BLaER1 (cell line): ENCODE data around the gene CRYZL1.

Experiments
- H3K27ac ChIP-seq: shearing (Covaris generic); formaldehyde crosslinking; 2 replicates; pipeline ENCODE4 v1.8.1; 2022
- H3K27me3 ChIP-seq: shearing (Covaris generic); formaldehyde crosslinking; 2 replicates; pipeline ENCODE4 v1.8.1; 2022
- H3K36me3 ChIP-seq: shearing (Covaris generic); formaldehyde crosslinking; 2 replicates; pipeline ENCODE4 v1.8.1; 2022
- H3K4me1 ChIP-seq: shearing (Covaris generic); formaldehyde crosslinking; 2 replicates; pipeline ENCODE4 v1.8.1; 2022
- H3K4me2 ChIP-seq: shearing (Covaris generic); formaldehyde crosslinking; 2 replicates; pipeline ENCODE4 v1.8.1; 2022
- H3K4me3 ChIP-seq: shearing (Covaris generic); formaldehyde crosslinking; 2 replicates; pipeline ENCODE4 v1.8.1; 2022
- H3K9ac ChIP-seq: shearing (Covaris generic); formaldehyde crosslinking; 2 replicates; pipeline ENCODE4 v1.8.1; 2022
- H3K9me3 ChIP-seq: shearing (Covaris generic); formaldehyde crosslinking; 2 replicates; pipeline ENCODE4 v1.8.1; 2022
- H4K20me1 ChIP-seq: shearing (Covaris generic); formaldehyde crosslinking; 2 replicates; pipeline ENCODE4 v1.8.1; 2022
- Cebpa-rat ChIP-seq: shearing (Covaris generic); IDR thresholded peaks from 2 replicates; pipeline ENCODE4 v1.8.1; 2022

CRYZL1 gene

DNA sequence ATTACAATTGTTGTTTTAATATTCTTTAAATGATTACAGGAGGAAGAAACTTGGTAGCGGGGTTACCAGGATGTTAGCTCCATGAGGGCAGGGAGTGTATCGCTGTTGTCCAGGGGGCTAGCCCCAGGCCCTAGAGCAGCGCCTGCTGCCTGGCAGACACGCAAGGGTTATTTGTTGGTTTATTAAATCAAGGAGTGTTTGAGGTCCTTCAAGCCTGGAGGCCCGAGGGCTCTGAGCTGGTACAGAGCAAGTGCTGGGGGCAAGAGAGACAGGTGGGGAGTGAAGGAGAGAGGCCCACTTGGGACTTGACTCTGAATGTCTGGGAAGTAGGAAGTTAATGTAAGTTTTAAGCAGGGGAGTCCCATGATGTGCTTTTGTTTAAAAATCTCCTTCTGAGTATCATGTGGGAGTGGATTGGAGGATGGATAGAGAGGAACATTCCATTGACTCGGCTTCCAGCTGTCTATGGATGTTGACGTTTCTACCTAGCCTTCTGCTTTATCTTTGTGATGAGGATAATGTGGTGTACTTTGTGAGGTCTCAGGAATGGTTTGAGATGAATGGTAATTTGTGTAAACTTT lies 9.5 kb upstream of the CRYZL1 start:
- Histone ChIP-seq H3K27ac (no peak overlapping the region), H3K4me3 (no peak overlapping the region), H3K27me3 (peaks cover under 1% of the 10 kb centered on the region; the same call in 1 of the 2 replicates), H3K9ac (no peak overlapping the region), H3K36me3 (no peaks in the 10 kb centered on the region), H3K4me2 (no peak overlapping the region), H3K9me3 (no peaks in the 10 kb centered on the region), H4K20me1 (peaks cover 36% of the 10 kb centered on the region), H3K4me1 (no peaks in the 10 kb centered on the region)
- TF ChIP-seq Cebpa-rat, result no peak

DNA sequence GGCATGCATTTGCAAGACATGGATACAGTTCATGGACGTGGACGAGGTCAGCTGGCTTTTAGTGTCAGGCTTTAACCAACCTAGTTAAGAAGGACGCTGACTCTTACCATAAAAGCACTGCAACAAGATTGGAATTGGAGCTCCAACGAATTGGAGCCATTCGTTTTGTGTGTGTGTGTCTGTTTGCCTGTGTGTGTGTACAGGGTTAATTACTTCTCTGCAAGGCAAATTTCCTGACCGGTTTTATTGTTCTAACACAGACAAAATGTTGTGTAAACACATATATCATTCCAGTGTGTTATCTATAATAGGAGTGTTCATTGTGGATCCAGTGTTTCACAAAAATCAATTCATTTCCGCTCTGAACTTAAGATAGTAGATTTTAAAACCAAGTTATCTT lies 8.7 kb upstream of the CRYZL1 start:
- Histone ChIP-seq H3K27ac (no peak overlapping the region), H3K9me3 (no peaks in the 10 kb centered on the region), H3K27me3 (peaks cover 8% of the 10 kb centered on the region; the same call in 1 of the 2 replicates), H3K4me1 (no peaks in the 10 kb centered on the region), H3K4me2 (no peak overlapping the region), H3K9ac (no peak overlapping the region), H3K36me3 (no peaks in the 10 kb centered on the region), H3K4me3 (no peak overlapping the region), H4K20me1 (peaks cover 44% of the 10 kb centered on the region)
- no peak for TF ChIP-seq Cebpa-rat

DNA sequence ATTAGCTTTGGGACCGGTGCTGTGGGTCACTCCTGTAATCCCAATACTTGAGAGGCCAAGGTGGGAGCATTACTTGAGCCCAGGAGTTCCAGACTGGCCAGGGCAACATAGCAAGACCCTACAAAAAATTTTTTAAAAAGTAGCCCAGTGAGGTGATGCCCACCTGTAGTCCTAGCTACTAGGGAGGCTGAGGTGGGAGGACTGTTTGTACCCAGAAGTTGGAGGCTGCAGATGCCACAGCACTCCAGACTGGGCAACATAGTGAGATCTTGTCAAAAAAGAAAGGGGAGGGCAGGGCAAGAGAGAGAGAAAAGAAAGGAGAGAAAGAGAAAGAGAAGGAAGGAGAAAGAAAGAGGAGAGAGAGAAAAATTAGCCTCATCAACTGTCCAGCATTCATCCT lies 7.0 kb upstream of the CRYZL1 start:
- TF ChIP-seq Cebpa-rat, result no peak
- H3K4me1 ChIP-seq, result peaks cover 5% of the 10 kb centered on the region

DNA sequence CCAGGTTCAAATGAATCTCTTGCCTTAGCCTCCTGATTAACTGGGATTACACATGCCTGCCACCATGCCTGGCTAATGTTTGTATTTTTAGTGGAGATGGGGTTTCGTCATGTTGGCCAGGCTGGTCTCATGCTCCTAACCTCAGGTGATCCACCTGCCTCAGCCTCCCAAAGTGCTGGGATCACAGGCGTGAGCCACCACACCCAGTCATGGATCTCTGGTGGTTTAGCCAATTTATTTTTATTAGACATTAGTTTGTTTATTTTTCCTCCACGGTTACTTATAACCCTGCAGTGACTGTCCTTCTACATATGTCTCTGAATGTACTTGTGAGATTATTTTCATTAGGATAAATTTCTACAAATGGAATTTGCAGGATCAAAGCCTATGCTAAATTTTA lies 6.0 kb upstream of the CRYZL1 start:
- no peak overlapping the region for H3K9ac ChIP-seq
- H3K4me1 ChIP-seq, result peaks cover 8% of the 10 kb centered on the region
- TF ChIP-seq Cebpa-rat, result no peak
- peaks cover 35% of the 10 kb centered on the region for H3K27me3 ChIP-seq
- H3K4me2 ChIP-seq, result no peak overlapping the region
- H3K9me3 ChIP-seq, result no peaks in the 10 kb centered on the region
- no peak overlapping the region for H3K4me3 ChIP-seq
- H3K36me3 ChIP-seq, result no peaks in the 10 kb centered on the region
- H4K20me1 ChIP-seq, result peaks cover 70% of the 10 kb centered on the region
- H3K27ac ChIP-seq, result no peak overlapping the region

More for the DNA sequence above, 7.0 kb upstream of the CRYZL1 start:
- no peaks in the 10 kb centered on the region for H3K36me3 ChIP-seq
- H4K20me1 ChIP-seq, result peaks cover 61% of the 10 kb centered on the region
- no peak overlapping the region for H3K4me2 ChIP-seq
- H3K27ac ChIP-seq, result no peak overlapping the region
- no peak overlapping the region for H3K4me3 ChIP-seq
- no peaks in the 10 kb centered on the region for H3K9me3 ChIP-seq
- no peak overlapping the region for H3K9ac ChIP-seq
- peaks cover 25% of the 10 kb centered on the region for H3K27me3 ChIP-seq

DNA sequence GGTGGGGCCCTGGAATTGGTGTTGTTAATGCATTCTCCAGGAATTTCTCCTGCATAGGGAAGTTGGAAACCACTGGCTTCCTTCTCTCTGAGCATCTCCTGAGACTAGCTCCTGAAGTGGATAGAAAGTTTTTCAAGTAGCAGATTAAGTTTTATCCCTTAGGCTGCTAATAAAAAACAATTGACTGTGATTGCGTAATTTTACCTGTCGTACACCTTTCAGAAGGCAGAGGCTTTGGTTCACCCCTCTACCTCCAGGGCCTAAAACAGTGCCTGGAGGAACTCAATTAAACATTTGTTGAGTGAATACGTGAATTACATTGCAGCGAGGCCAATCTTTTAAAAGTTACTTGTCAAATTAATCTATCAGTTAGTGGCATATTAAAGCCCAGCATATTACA lies 4.2 kb upstream of the CRYZL1 start:
- no peak overlapping the region for H3K27ac ChIP-seq

DNA sequence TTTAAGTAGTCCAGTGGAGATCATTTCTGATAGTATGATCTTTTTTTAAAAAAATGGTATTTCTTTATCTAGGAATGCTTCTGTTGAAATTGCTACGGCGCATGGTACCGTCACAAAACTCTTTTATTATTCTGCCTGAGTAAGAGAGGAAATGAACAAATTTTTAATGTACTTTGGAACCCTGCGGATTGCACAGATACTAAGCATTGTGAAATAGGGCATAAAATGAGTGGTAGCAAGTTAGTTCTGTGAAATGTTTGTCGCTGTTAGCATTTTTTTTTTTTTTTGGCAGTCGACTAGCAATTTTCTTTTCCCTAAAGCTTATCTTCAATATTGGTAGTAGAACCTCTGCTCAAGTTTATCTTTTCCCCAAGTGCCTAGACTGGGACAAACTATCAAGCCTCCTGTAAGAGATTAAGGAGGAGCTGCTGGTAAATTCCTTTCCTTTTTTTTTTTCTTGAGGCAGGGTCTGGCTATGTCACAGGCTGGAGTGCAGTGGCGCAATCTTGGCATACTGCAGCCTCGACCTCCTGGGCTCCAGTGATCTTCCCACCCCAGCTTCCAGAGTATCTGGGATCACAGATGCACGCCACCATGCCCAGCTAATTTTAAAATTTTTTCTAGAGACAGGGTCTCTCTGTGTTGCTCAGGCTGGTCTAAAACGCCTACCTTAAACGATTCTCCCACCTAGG lies 3.0 kb upstream of the CRYZL1 start:
- Histone ChIP-seq H3K4me2 (no peak overlapping the region), H3K9ac (no peak overlapping the region), H3K9me3 (no peaks in the 10 kb centered on the region), H3K4me3 (no peak overlapping the region), H3K36me3 (no peaks in the 10 kb centered on the region), H3K4me1 (peaks cover 20% of the 10 kb centered on the region), H3K27ac (no peak overlapping the region), H3K27me3 (peaks cover 35% of the 10 kb centered on the region), H4K20me1 (peaks cover 70% of the 10 kb centered on the region)
- no peak for TF ChIP-seq Cebpa-rat

More for the DNA sequence above, 4.2 kb upstream of the CRYZL1 start:
- peaks cover 68% of the 10 kb centered on the region for H4K20me1 ChIP-seq
- no peak overlapping the region for H3K4me2 ChIP-seq
- no peaks in the 10 kb centered on the region for H3K36me3 ChIP-seq
- peaks cover 35% of the 10 kb centered on the region for H3K27me3 ChIP-seq
- H3K9ac ChIP-seq, result no peak overlapping the region
- no peaks in the 10 kb centered on the region for H3K9me3 ChIP-seq
- TF ChIP-seq Cebpa-rat, result peak; percentile 89
- H3K4me1 ChIP-seq, result peaks cover 11% of the 10 kb centered on the region
- no peak overlapping the region for H3K4me3 ChIP-seq

DNA sequence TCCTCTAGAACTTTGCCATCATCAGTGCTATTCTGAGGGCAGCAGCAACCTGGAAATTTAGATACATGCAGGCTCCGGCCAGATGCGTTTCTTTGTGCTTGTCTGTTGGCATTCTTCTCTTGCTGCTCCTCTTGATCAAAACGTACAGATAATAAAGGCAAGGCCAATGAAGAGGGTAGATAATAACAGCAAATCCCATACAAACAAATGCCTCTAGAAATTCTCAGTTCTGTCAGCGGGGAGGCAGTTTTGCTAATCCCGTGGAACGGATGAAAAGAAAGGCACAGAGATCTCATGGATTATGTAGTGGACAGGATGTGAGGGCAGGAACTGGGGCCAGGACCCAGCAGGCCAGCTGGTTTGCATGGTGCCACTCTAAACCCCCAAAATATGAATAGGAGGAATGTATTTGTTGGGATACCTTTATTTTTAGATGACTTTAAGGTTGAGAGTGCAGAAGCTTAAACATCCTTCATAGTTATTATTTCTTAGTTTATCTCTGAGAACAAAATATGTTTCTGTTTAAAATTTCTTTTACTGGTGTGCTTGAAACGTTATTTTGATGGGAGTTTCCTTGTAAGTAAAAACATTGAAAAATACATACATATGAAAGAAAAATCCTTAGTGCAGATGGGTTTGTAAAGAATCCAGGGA lies 2.2 kb upstream of the CRYZL1 start:
- H3K9ac ChIP-seq, result peak overlapping the region; percentile 75; the same call in 1 of the 2 replicates
- H3K27me3 ChIP-seq, result peaks cover 35% of the 10 kb centered on the region
- peak overlapping the region; percentile 91 for H3K4me2 ChIP-seq
- H4K20me1 ChIP-seq, result peaks cover 68% of the 10 kb centered on the region
- TF ChIP-seq Cebpa-rat, result no peak
- no peak overlapping the region for H3K27ac ChIP-seq
- peaks cover 20% of the 10 kb centered on the region for H3K4me1 ChIP-seq
- H3K36me3 ChIP-seq, result 0 out of 2 replicates have a peak, but pooled peaks cover 5% of the 10 kb centered on the region
- peak overlapping the region; percentile 90 for H3K4me3 ChIP-seq
- H3K9me3 ChIP-seq, result no peaks in the 10 kb centered on the region

DNA sequence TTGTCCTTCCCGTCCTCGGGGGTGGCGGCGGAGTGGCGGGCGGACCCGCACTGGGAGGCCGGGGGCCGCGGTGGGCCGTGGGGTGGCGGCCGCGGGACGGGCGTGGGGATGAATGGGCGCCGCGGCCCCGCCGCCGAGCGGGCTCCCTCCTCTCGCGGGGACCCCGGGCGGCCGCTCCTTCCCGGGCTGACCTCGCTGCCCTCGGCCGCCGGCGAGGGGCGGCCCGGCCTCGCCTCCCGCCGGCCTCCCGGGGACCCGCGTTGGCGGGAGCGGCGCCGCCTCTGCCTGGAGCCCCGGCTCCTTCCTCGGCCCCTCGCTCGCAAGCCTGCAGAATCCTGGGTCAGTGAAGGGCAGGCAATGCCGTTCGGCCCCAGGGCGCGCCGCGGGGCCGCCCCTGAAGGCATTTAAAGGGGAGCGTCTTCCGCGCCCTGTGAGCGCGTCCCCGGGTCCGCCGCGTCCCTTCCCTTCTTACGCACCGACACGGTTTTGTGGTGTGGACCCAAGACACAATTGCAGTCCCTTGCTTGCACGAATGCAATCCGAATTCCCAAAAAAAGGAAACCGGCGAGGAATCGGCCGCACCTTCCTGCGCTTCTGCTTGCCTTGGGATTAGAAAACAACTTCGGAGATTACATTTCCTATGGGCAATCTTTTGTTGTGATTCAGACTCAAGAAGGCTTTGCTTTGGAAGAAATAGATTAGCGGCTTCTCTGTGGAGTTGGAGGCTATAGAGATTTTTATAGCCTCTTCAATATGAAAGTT lies 1.5 kb upstream of the CRYZL1 start:
- Histone ChIP-seq H3K27ac (peak overlapping the region; percentile 20; the same call in 1 of the 2 replicates), H4K20me1 (peaks cover 71% of the 10 kb centered on the region), H3K4me2 (peak overlapping the region; percentile 91), H3K4me3 (peak overlapping the region; percentile 90), H3K4me1 (peaks cover 20% of the 10 kb centered on the region), H3K9me3 (no peaks in the 10 kb centered on the region), H3K36me3 (0 out of 2 replicates have a peak, but pooled peaks cover 12% of the 10 kb centered on the region), H3K27me3 (peaks cover 35% of the 10 kb centered on the region), H3K9ac (peak overlapping the region; percentile 75)
- TF ChIP-seq Cebpa-rat, result no peak

DNA sequence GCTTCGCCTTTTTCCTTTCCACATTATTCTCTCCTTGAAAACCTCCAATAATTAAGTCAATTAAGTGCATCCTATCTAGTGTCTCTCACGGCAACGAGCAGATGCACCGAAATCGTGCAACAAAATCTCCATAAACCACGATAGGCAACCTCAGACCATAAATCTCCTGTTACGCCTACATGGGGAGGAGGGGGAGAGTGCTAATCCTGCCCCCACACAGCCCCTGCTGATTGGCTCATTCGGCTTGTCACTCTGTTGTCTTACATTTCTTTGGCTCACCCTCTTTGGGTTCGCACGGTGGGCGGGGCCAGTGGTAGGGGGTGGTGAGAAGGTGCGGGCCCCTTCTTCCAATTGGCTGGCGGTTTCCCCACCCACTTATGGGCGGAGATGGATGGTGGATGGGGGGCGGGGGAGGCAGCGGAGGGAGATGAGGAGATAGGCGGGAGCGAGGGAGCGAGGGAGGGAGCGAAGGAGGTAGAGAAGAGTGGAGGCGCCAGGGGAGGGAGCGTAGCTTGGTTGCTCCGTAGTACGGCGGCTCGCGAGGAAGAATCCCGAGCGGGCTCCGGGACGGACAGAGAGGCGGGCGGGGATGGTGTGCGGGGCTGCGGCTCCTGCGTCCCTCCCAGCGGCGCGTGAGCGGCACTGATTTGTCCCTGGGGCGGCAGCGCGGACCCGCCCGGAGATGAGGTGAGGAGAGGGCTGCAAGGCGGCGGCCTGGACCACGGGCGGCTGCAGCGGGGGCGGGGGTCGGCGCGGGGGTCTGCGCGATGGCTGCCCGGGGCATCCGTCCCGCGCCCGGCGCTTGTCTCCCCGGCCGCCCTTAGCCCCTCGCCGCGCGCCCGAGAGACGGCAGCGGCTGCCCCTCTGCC lies 720 bp upstream of the CRYZL1 start, which contains the start of gene ITSN1:
Gene ITSN1 (plus strand): TSS at position 475 of the 869 bp plus-strand sequence. CDS start 76,328 bp downstream, outside the sequence.
- peaks cover 20% of the 10 kb centered on the region for H3K4me1 ChIP-seq
- peak within 1 kb of the TSS; percentile 90 for H3K4me3 ChIP-seq
- H3K4me2 ChIP-seq, result peak within 1 kb of the TSS; percentile 95
- peaks cover 35% of the 10 kb centered on the region for H3K27me3 ChIP-seq
- peak within 1 kb of the TSS; percentile 84 for H3K9ac ChIP-seq
- peaks cover 16% of the 10 kb centered on the region; the same call in 1 of the 2 replicates for H3K36me3 ChIP-seq
- peaks cover 74% of the 10 kb centered on the region for H4K20me1 ChIP-seq
- no peaks in the 10 kb centered on the region for H3K9me3 ChIP-seq
- H3K27ac ChIP-seq, result peak within 1 kb of the TSS; percentile 76
- TF ChIP-seq Cebpa-rat, result no peak
